HEK293 (cell line): ENCODE results near the gene ZNF274.

ENCODE experiments used
- RBAK ChIP-seq: fragments of 450-650 bp; formaldehyde crosslinking; IDR thresholded peaks from 2 replicates; pipeline ENCODE4 v1.5.1; 2016; ENCODE audit warnings: missing biosample characterization, missing genetic modification characterization
- REPIN1 ChIP-seq: fragments of 450-650 bp; formaldehyde crosslinking; IDR thresholded peaks from 2 replicates; pipeline ENCODE4 v1.5.1; 2017; ENCODE audit warnings: missing biosample characterization, missing genetic modification characterization, low read depth
- ZNF146 ChIP-seq: fragments of 450-650 bp; formaldehyde crosslinking; IDR thresholded peaks from 2 replicates; pipeline ENCODE4 v1.5.1; 2016; ENCODE audit warnings: missing biosample characterization, missing genetic modification characterization
- ZNF776 ChIP-seq: fragments of 450-650 bp; formaldehyde crosslinking; IDR thresholded peaks from 2 replicates; pipeline ENCODE4 v1.5.0; 2017; ENCODE audit warnings: missing biosample characterization, missing genetic modification characterization, borderline replicate concordance
- TF ChIP-seq, protein P1 (sequence below): sonication (generic); formaldehyde crosslinking; IDR thresholded peaks from 2 replicates; pipeline ENCODE4 v1.8.1; 2022; ENCODE audit warnings: mild to moderate bottlenecking, moderate library complexity, missing genetic modification reagents
- TF ChIP-seq, protein P2 (sequence below): fragments of 450-650 bp; formaldehyde crosslinking; IDR thresholded peaks from 2 replicates; pipeline ENCODE4 v1.5.1; 2016; ENCODE audit warnings: missing biosample characterization, missing genetic modification characterization

DNA sequence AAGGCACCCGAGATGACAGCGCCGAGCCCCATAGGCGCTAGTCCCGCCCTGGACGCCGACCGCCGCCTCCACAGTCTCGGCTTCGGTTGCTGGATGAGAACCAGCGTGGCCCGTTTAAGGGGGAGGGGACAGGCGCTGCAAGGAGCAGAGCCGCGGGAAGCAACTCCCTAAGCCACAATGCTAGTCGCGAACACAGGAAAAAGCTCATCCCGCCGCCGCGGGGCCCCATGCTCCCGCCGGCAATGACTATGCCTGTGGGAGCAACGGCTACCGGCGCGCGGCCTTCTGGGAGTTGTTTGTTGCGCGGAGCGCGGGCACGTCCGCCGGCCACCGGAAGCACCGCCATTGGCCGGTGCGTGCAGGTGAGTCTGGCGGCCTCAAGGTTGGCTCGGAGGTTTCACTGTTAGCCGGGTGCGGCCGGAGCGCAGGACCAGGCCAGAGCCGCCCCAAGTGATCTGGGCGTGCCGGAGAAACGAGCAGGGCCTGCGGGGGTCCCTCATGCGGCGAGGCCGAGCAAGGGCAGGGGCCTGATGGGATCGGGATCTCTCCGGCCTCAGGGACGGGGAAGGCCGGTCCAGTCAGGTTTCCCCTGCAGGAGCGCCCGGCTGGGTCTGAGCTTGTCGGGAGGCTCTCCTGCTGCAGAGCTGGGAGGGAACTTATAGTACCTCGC, 45.9 kb downstream of the ZNF274 start, which contains the start of gene ZNF544:
- TF ChIP-seq REPIN1 (tag by site-specific recombination) (no peak), ZNF776 (tag by site-specific recombination) (no peak), ZNF146 (tag by site-specific recombination) (no peak), RBAK (tag by site-specific recombination) (no peak)
- TF ChIP-seq, protein P1, sequence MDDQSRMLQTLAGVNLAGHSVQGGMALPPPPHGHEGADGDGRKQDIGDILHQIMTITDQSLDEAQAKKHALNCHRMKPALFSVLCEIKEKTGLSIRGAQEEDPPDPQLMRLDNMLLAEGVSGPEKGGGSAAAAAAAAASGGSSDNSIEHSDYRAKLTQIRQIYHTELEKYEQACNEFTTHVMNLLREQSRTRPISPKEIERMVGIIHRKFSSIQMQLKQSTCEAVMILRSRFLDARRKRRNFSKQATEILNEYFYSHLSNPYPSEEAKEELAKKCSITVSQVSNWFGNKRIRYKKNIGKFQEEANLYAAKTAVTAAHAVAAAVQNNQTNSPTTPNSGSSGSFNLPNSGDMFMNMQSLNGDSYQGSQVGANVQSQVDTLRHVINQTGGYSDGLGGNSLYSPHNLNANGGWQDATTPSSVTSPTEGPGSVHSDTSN = peak; percentile 69
- TF ChIP-seq, protein P2, sequence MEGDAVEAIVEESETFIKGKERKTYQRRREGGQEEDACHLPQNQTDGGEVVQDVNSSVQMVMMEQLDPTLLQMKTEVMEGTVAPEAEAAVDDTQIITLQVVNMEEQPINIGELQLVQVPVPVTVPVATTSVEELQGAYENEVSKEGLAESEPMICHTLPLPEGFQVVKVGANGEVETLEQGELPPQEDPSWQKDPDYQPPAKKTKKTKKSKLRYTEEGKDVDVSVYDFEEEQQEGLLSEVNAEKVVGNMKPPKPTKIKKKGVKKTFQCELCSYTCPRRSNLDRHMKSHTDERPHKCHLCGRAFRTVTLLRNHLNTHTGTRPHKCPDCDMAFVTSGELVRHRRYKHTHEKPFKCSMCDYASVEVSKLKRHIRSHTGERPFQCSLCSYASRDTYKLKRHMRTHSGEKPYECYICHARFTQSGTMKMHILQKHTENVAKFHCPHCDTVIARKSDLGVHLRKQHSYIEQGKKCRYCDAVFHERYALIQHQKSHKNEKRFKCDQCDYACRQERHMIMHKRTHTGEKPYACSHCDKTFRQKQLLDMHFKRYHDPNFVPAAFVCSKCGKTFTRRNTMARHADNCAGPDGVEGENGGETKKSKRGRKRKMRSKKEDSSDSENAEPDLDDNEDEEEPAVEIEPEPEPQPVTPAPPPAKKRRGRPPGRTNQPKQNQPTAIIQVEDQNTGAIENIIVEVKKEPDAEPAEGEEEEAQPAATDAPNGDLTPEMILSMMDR = peak; percentile 21
